ENCODE measurements around the gene CBARP.

DNA sequence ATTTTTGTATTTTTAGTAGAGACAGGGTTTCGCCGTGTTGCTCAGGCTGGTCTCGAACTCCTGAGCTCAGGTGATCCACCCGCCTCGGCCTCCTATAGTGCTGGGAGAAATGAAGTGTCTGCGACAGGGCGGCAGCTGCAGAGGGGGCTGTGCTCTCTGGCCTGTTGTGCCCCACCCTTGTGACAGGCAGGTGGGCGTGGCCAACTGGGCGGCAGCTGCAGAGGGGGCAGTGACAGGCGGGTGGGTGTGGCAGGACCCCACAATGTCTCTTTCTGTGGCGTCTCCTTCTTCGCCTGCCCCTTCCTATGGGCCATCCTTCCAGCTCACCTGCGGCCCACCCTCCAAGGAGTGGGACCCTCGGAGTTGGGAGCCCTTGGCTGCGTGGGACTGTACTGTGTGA, 20.4 kb downstream of the CBARP start:
- TF ChIP-seq POLR2AphosphoS5 (IDR thresholded peaks at IDR 0.05; ENCODE audit: borderline replicate concordance, low read depth, low read length) (no peak), EZH2 (IDR thresholded peaks at IDR 0.05) (no peak), FOXP2 (optimal IDR thresholded peaks at IDR 0.05; ENCODE audit: control extremely low read depth, extremely low read length, insufficient read depth) (no peak)
